ENCODE results near the gene MLLT1. TPM values are rescaled to one million over a fixed set of nuclear protein-coding genes. Genes with fewer than 3 reads are reported as not detected.
"Not testable (repeated sequence)": the region's sequence is repeated elsewhere in the genome, so short reads cannot be mapped to it uniquely, and the experiment has no call there.

MLLT1 gene
- total RNA-seq, 5 donors from 2014 or later (not counting 1 experiment from before 2014, with no cell fraction given), result 31.4 to 59.8 (median 57.2) TPM

DNA sequence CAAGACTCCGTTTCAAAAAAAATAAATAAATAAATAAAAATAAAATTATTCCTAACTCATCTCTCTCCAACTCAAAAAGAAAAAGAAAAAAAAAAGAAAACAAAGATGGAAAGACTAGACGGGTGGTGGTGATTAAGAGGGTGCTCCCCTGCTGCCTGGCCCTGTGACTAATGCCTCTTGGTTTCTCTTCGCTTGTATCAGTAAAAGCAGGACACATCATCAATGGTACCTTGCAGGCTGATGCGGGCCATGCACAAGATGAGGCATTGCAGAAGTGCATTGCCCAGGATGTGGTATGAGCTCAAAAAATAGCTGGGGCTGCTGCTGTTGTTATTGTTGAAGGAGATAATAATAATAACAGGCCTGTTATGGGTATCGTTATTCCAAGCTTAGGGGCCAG lies 39.0 kb upstream of the MLLT1 start:
- Mint-ChIP-seq H3K9me3 (no peaks in the 10 kb centered on the region), H3K4me1 (no peaks in the 10 kb centered on the region), H3K4me3 (no peak overlapping the region), H3K27me3 (no peaks in the 10 kb centered on the region), H3K36me3 (no peaks in the 10 kb centered on the region), H3K27ac (no peak overlapping the region)
- no peak for ATAC-seq (replicated peaks in 1 of 4)
- Histone ChIP-seq H3K27ac (ENCODE audit: low read length) (no peak overlapping the region), H3K27me3 (replicated peaks in 1 of 2; ENCODE audit: control insufficient read depth in 2 of 2, extremely low read depth in 1 of 2, insufficient read depth in 2 of 2, low read length in 1 of 2) (no peaks in the 10 kb centered on the region), H3K36me3 (ENCODE audit: control insufficient read depth in 2 of 2, extremely low read depth in 1 of 2, insufficient read depth in 1 of 2, low read length in 1 of 2) (no peaks in the 10 kb centered on the region), H3K9me3 (no peaks in the 10 kb centered on the region), H3K4me1 (ENCODE audit: control insufficient read depth in 1 of 2, extremely low read depth in 1 of 2, insufficient read depth in 2 of 2, low read length in 2 of 2) (no peaks in the 10 kb centered on the region), H3K4me3 (ENCODE audit: control insufficient read depth in 1 of 2, extremely low read depth in 1 of 2, low read length in 1 of 2) (no peak overlapping the region)
- 61% methylated on average over 4 of the region's 5 CpGs for WGBS (ENCODE audit: insufficient coverage)
- CTCF ChIA-PET, result interaction anchor here in 1 of 2 donors (0.9 kb wide), 1 partner anchor 32 kb away, joined by 3 read pairs; no protein-coding TSS in a partner anchor
- POLR2A ChIA-PET, result no interaction called here
- no peak for DNase-seq

DNA sequence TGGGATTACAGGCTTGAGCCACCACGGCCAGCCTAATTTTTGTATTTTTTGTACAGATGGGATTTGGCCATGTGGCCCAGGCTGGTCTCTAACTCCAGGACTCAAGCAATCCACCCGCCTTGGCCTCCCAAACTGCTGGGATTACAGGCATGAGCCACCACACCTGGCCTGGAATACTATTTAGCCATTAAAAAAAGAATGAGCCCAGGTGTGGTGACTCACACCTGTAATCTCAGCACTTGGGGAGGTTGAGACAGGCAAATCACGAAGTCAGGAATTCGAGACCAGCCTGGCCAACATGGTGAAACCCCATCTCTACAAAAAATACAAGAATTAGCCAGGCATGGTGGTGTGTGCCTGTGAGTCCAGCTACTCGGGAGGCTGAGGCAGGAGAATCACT lies 35.9 kb upstream of the MLLT1 start:
- H3K36me3 Mint-ChIP-seq; H3K4me3 Mint-ChIP-seq; H3K4me1 ChIP-seq (ENCODE audit: control insufficient read depth in 1 of 2, extremely low read depth in 1 of 2, insufficient read depth in 2 of 2, low read length in 2 of 2); H3K27me3 ChIP-seq (replicated peaks in 1 of 2; ENCODE audit: control insufficient read depth in 2 of 2, extremely low read depth in 1 of 2, insufficient read depth in 2 of 2, low read length in 1 of 2); ATAC-seq (replicated peaks in 1 of 4); H3K27ac ChIP-seq (ENCODE audit: low read length); H3K36me3 ChIP-seq (ENCODE audit: control insufficient read depth in 2 of 2, extremely low read depth in 1 of 2, insufficient read depth in 1 of 2, low read length in 1 of 2); POLR2A ChIA-PET; H3K9me3 Mint-ChIP-seq; H3K27me3 Mint-ChIP-seq; H3K9me3 ChIP-seq; H3K4me3 ChIP-seq (ENCODE audit: control insufficient read depth in 1 of 2, extremely low read depth in 1 of 2, low read length in 1 of 2); CTCF ChIA-PET; H3K27ac Mint-ChIP-seq; H3K4me1 Mint-ChIP-seq; DNase-seq: not testable (repeated sequence)
- WGBS (ENCODE audit: insufficient coverage), result 90% methylated on average over 4 of the region's 5 CpGs

GRCh38 chr19:6313398-6313969 lies 33.7 kb upstream of the MLLT1 start:
- ChIA-PET POLR2A (no interaction called here), CTCF (no interaction called here)
- 50% methylated on average over 1 of the region's 5 CpGs for WGBS (ENCODE audit: insufficient coverage)

GRCh38 chr19:6312018-6312417 lies 32.2 kb upstream of the MLLT1 start:
- Histone ChIP-seq H3K27ac (ENCODE audit: low read length) (no peak overlapping the region), H3K4me1 (ENCODE audit: control insufficient read depth in 1 of 2, extremely low read depth in 1 of 2, insufficient read depth in 2 of 2, low read length in 2 of 2) (no peaks in the 10 kb centered on the region), H3K27me3 (replicated peaks in 1 of 2; ENCODE audit: control insufficient read depth in 2 of 2, extremely low read depth in 1 of 2, insufficient read depth in 2 of 2, low read length in 1 of 2) (peaks cover 0 to 6% of the 10 kb centered on the region in 2 experiments), H3K36me3 (ENCODE audit: control insufficient read depth in 2 of 2, extremely low read depth in 1 of 2, insufficient read depth in 1 of 2, low read length in 1 of 2) (no peaks in the 10 kb centered on the region), H3K4me3 (ENCODE audit: control insufficient read depth in 1 of 2, extremely low read depth in 1 of 2, low read length in 1 of 2) (no peak overlapping the region), H3K9me3 (no peaks in the 10 kb centered on the region)
- Mint-ChIP-seq H3K36me3 (no peaks in the 10 kb centered on the region), H3K27ac (no peak overlapping the region), H3K9me3 (peaks cover 0 to 3% (median 0%) of the 10 kb centered on the region in 3 donors), H3K27me3 (peaks cover 0 to 3% of the 10 kb centered on the region in 2 donors), H3K4me3 (no peak overlapping the region), H3K4me1 (no peaks in the 10 kb centered on the region)
- DNase-seq (no peak), ATAC-seq (replicated peaks in 1 of 4) (no peak)
- 53% methylated on average over 8 of the region's 9 CpGs for WGBS (ENCODE audit: insufficient coverage)
- ChIA-PET POLR2A (no interaction called here), CTCF (no interaction called here)

More at GRCh38 chr19:6313398-6313969, 33.7 kb upstream of the MLLT1 start:
- Histone ChIP-seq H3K4me1 (ENCODE audit: control insufficient read depth in 1 of 2, extremely low read depth in 1 of 2, insufficient read depth in 2 of 2, low read length in 2 of 2) (no peaks in the 10 kb centered on the region), H3K36me3 (ENCODE audit: control insufficient read depth in 2 of 2, extremely low read depth in 1 of 2, insufficient read depth in 1 of 2, low read length in 1 of 2) (no peaks in the 10 kb centered on the region), H3K9me3 (no peaks in the 10 kb centered on the region), H3K27me3 (replicated peaks in 1 of 2; ENCODE audit: control insufficient read depth in 2 of 2, extremely low read depth in 1 of 2, insufficient read depth in 2 of 2, low read length in 1 of 2) (peaks cover 0 to 4% of the 10 kb centered on the region in 2 experiments), H3K27ac (ENCODE audit: low read length) (no peak overlapping the region), H3K4me3 (ENCODE audit: control insufficient read depth in 1 of 2, extremely low read depth in 1 of 2, low read length in 1 of 2) (no peak overlapping the region)
- Mint-ChIP-seq H3K27ac (no peak overlapping the region), H3K4me3 (no peak overlapping the region), H3K27me3 (peaks cover 0 to 3% of the 10 kb centered on the region in 2 donors), H3K4me1 (no peaks in the 10 kb centered on the region), H3K36me3 (no peaks in the 10 kb centered on the region), H3K9me3 (peaks cover 0 to 3% (median 0%) of the 10 kb centered on the region in 3 donors)
- DNase-seq, result no peak
- no peak for ATAC-seq (replicated peaks in 1 of 4)

DNA sequence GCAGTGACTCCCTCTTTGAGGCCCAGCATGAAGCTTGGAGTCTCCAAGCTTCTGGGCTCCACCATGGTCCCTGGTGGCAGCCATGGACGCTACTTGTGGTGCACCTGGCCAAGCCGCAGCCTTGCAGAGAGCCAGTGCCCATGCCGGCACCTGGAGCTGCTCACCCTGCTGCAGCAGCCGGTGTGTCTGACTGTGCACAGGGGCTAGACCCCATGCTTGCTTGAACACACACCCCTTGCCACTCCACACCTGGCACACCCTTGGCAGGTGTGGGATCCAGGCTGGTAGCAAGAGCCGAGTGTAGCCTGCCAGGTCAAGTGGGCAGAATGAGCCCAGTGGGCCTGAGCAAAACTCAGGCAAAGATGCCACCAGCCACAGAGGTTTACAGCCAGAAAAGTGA lies 18.6 kb upstream of the MLLT1 start:
- peaks cover 0 to 9% (median 3%) of the 10 kb centered on the region in 3 donors for H3K9me3 Mint-ChIP-seq
- CTCF ChIA-PET, result interaction anchor here (0.5 to 1.1 kb wide), 4 partner anchors 11 to 138 kb away, joined by 3 to 9 read pairs (median 4); no protein-coding TSS in a partner anchor
- ATAC-seq (replicated peaks in 1 of 4) (no peak), DNase-seq (no peak)
- Histone ChIP-seq H3K27ac (ENCODE audit: low read length) (no peak overlapping the region), H3K4me1 (ENCODE audit: control insufficient read depth in 1 of 2, extremely low read depth in 1 of 2, insufficient read depth in 2 of 2, low read length in 2 of 2) (no peaks in the 10 kb centered on the region), H3K9me3 (no peaks in the 10 kb centered on the region), H3K36me3 (ENCODE audit: control insufficient read depth in 2 of 2, extremely low read depth in 1 of 2, insufficient read depth in 1 of 2, low read length in 1 of 2) (no peaks in the 10 kb centered on the region), H3K27me3 (replicated peaks in 1 of 2; ENCODE audit: control insufficient read depth in 2 of 2, extremely low read depth in 1 of 2, insufficient read depth in 2 of 2, low read length in 1 of 2) (peaks cover 0 to 10% of the 10 kb centered on the region in 2 experiments), H3K4me3 (ENCODE audit: control insufficient read depth in 1 of 2, extremely low read depth in 1 of 2, low read length in 1 of 2) (no peak overlapping the region)
- H3K27ac Mint-ChIP-seq, result no peak overlapping the region
- peaks cover 0 to 2% (median 1%) of the 10 kb centered on the region in 3 donors for H3K4me1 Mint-ChIP-seq
- peaks cover 5% of the 10 kb centered on the region for H3K36me3 Mint-ChIP-seq
- 78% methylated on average over 4 of the region's 5 CpGs for WGBS (ENCODE audit: insufficient coverage)
- H3K27me3 Mint-ChIP-seq, result peaks cover 0 to 2% of the 10 kb centered on the region in 2 donors
- H3K4me3 Mint-ChIP-seq, result no peak overlapping the region
- POLR2A ChIA-PET, result no interaction called here

GRCh38 chr19:6297202-6297601 lies 17.4 kb upstream of the MLLT1 start:
- no peak overlapping the region for H3K4me3 Mint-ChIP-seq
- no peak for ATAC-seq (replicated peaks in 1 of 4)
- ChIA-PET CTCF (interaction anchor here in 1 of 2 donors (0.6 to 1.1 kb wide), 2 partner anchors 79 to 140 kb away, joined by 3 to 9 read pairs; no protein-coding TSS in a partner anchor), POLR2A (no interaction called here)
- H3K36me3 Mint-ChIP-seq, result peaks cover 8% of the 10 kb centered on the region
- peaks cover 0 to 11% of the 10 kb centered on the region in 2 experiments for H3K27me3 ChIP-seq (replicated peaks in 1 of 2; ENCODE audit: control insufficient read depth in 2 of 2, extremely low read depth in 1 of 2, insufficient read depth in 2 of 2, low read length in 1 of 2)
- no peaks in the 10 kb centered on the region for H3K4me1 ChIP-seq (ENCODE audit: control insufficient read depth in 1 of 2, extremely low read depth in 1 of 2, insufficient read depth in 2 of 2, low read length in 2 of 2)
- H3K27me3 Mint-ChIP-seq, result peaks cover 0 to 2% of the 10 kb centered on the region in 2 donors
- H3K27ac Mint-ChIP-seq, result no peak overlapping the region
- no peak overlapping the region for H3K4me3 ChIP-seq (ENCODE audit: control insufficient read depth in 1 of 2, extremely low read depth in 1 of 2, low read length in 1 of 2)
- WGBS (ENCODE audit: insufficient coverage), result 80% methylated on average over 3 of the region's 6 CpGs
- no peaks in the 10 kb centered on the region for H3K36me3 ChIP-seq (ENCODE audit: control insufficient read depth in 2 of 2, extremely low read depth in 1 of 2, insufficient read depth in 1 of 2, low read length in 1 of 2)
- no peak overlapping the region for H3K27ac ChIP-seq (ENCODE audit: low read length)
- peaks cover 0 to 9% (median 5%) of the 10 kb centered on the region in 3 donors for H3K9me3 Mint-ChIP-seq
- H3K9me3 ChIP-seq, result no peaks in the 10 kb centered on the region
- peaks cover 0 to 2% (median 1%) of the 10 kb centered on the region in 3 donors for H3K4me1 Mint-ChIP-seq
- DNase-seq, result no peak
